NB4 (cell line): ENCODE measurements around the gene IGSF8.

ENCODE experiments used
- DNase-seq: peaks from one replicate; pipeline ENCODE4 v3.0.0; 2010; ENCODE audit warnings: low read depth
- H3K4me3 ChIP-seq: one replicate; pipeline ENCODE4 v1.5.1; 2011; ENCODE audit warnings: mild to moderate bottlenecking, low read depth, low read length, moderate library complexity
- MAX ChIP-seq: IDR thresholded peaks from 2 replicates; pipeline ENCODE4 v1.6.1; 2011; ENCODE audit warnings: low read depth, low read length
- MYC ChIP-seq: IDR thresholded peaks from 2 replicates; pipeline ENCODE4 v1.6.1; 2011; ENCODE audit warnings: low read depth, low read length
- POLR2A ChIP-seq: IDR thresholded peaks from 2 replicates; pipeline ENCODE4 v1.6.1; 2011; ENCODE audit warnings: mild to moderate bottlenecking; ENCODE audit not compliant: insufficient read length; ENCODE audit errors: extremely low read depth
- TF ChIP-seq, protein P1 (sequence below): IDR thresholded peaks from one replicate; pipeline ENCODE4 v1.5.1; 2012; ENCODE audit warnings: low read depth, low read length

IGSF8 gene

DNA sequence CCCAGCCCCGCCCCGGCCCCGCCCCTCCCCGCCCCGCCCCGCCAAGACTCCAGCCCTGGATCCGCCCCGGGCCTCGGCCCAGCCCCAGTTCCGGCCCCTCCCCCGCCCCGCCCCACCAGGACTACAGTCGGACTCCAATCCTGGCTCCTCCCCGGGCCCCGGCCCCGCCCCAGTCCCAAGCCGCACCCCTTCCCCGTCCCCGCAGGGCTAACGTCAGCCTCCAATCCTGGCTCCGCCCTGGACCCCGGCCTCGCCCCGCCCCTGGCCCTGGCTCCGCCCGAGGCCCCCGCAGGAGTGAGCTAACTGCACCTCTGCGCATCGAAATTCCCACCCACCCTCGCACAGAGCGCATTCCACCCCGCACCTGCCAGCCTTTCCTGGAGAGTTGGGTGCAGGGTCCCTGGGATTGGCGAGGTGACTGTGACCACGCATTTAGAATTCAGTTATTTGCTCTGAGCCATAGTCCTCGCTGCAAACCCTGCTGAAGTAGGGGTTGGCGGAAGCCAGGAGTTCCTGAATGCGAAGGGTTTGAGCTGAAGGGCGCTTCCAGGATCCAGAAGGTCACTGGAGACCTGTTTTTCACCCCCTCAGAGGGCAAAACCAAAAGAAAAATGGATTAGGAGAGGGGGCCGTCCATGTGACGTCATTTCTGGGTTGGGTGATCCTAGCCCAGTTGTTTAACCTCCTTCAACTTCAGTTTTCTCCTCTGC, 588 bp upstream of the IGSF8 start:
- peak overlapping the region; percentile 45 for H3K4me3 ChIP-seq
- peak; percentile 94 for DNase-seq
- TF ChIP-seq MYC = no peak
- peak; percentile 36 for TF ChIP-seq POLR2A

DNA sequence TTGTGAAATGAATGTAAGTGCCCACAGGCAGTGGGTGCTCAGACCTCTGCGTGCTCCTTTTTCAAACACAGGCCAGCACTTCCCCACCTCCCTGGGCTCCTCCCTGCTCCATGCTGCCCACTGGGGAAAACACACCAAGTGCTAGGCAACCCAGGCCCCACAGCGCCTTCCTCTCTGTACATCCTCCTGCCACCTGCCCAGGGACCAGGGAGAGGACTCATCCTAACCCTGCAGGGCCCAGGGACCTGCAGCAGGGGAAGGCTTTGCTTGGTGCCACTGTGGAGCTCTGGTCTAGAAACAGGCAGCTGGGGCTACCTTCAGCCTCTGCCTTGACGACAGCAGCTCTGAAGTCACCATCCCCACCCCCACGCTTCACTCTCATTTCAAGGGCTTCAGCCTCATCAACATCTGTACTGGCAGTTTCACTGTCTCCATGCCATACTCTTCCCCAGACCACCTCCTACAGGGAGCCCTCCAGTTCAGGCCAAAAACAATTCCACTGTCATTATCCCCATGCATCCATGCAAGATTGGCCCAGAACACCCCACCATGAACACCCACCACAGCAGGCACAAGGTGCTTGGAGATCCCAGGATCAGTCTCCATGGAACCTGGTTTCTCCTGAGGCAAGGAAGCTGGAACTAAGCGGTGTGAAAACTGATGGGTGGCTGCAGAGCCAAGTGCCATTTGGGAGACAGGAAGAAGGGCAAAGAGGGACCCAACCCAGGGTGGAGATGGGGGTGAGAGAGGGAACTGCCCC, 1.1 kb downstream of the IGSF8 start:
- TF ChIP-seq, protein P1, sequence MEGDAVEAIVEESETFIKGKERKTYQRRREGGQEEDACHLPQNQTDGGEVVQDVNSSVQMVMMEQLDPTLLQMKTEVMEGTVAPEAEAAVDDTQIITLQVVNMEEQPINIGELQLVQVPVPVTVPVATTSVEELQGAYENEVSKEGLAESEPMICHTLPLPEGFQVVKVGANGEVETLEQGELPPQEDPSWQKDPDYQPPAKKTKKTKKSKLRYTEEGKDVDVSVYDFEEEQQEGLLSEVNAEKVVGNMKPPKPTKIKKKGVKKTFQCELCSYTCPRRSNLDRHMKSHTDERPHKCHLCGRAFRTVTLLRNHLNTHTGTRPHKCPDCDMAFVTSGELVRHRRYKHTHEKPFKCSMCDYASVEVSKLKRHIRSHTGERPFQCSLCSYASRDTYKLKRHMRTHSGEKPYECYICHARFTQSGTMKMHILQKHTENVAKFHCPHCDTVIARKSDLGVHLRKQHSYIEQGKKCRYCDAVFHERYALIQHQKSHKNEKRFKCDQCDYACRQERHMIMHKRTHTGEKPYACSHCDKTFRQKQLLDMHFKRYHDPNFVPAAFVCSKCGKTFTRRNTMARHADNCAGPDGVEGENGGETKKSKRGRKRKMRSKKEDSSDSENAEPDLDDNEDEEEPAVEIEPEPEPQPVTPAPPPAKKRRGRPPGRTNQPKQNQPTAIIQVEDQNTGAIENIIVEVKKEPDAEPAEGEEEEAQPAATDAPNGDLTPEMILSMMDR = no peak
- no peak for TF ChIP-seq MAX
- no peak for TF ChIP-seq MYC
- TF ChIP-seq POLR2A = no peak
- H3K4me3 ChIP-seq = peak overlapping the region; percentile 66
- peak; percentile 24 for DNase-seq

DNA sequence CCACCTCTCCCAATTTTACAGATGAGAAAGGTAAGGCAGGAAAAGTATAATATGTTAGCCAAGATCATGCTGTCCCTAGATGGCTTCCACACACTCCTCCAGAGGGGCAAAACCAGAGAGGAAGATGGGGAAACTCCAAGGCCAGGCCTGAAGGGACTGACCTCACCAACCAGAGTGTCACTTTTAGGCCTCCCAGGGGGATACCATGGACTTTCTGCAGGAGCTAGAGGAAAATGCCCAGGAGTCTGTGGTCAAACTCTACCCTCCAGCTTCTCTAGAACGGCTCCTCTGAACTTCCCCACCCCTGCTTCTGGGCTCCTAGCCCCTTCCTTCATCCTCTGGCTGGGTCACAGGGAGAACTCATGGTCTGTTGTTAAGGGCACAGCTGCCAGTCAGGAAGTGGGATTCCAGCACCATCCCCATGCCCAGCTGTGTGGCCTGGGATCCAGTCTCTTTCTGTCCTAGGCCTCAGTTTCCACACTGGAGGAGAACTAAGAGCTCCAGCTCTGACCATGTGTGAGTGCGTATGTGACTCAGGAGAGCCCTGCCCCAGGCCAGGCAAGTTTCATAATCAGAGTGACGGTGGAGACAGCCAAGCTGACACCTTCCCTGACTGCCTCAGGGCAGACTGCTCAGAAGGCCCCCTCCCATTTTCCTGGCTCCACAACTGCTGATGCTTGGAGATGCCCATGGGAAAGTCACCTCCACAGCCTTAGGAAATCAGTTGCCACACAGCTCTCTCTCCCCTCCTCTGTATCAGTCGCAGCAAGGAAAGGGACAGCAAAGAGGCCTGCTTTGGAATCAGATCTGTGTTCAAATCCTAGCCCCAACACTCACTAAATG, 1.9 kb downstream of the IGSF8 start:
- H3K4me3 ChIP-seq = no peak overlapping the region
- no peak for TF ChIP-seq MYC
- TF ChIP-seq, protein P1 = no peak
- no peak for TF ChIP-seq POLR2A
- TF ChIP-seq MAX = no peak
- peak; percentile 62 for DNase-seq

DNA sequence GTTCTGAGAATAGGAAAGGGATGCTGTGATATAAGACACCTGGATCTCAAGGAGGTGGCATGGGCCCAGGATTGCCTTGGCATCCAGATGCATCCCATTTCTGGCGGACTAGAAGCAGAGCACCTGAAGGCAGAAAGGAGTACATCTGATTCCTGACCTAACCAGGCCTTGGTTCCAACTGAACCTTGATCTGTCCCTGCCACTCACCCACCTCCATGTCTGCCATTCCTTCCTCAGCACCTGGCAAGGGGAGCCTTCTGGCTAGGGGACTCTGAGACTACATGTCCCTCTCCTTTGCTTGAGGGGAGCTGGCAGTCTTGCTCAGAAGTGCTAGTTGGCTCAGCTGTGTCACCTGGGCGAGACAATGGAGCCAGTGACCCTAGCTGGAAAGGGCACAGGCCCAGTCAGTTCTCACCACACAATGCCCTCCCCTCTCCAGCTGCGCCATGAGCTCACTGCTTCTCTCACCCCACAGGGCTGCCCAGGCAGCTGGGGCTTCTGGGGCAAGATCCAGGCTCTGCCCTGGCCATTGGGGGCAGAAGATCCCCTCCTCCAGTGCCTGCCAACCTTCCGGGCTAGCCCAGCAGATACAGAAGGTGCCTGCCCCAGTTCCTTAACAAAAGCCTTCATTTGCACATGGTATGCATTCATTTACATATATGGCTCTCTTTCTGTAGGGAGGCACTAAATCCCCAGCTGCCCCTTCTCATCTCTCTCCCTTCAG, 2.9 kb downstream of the IGSF8 start:
- TF ChIP-seq MYC (no peak), MAX (no peak), POLR2A (no peak)
- TF ChIP-seq, protein P1 = no peak
- no peak overlapping the region for H3K4me3 ChIP-seq
- no peak for DNase-seq

DNA sequence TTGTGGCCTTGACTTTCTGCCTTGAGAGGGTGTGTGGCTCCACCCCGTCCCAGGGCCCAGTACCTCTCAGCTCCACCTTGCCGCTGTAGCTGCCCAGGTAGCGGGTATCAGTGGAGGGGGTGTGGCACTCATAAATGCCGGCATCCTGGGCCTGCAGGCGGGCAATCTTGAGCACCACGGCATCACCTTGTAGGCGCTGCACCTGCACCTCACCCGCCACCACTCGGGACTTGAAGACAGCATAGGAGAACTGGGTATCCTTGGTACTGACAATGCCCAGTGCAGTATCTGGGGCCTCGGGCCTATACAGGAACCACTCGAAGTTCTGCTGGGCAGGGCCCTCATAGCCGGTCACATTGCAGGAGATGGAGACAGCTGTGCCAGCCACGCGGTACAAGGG, 3.6 kb downstream of the IGSF8 start:
- no peak for TF ChIP-seq POLR2A
- no peak for TF ChIP-seq MYC
- TF ChIP-seq, protein P1 = no peak
- TF ChIP-seq MAX = no peak
- no peak for DNase-seq
- no peak overlapping the region for H3K4me3 ChIP-seq
